ENCODE results near the gene PMM1.
"Not testable (repeated sequence)": the region's sequence is repeated elsewhere in the genome, so short reads cannot be mapped to it uniquely, and the experiment has no call there.

The PMM1 gene

GRCh38 chr22:41563051-41563711 lies 26.5 kb downstream of the PMM1 start:
- peak; percentile 88 for DNase-seq (ENCODE audit: low spot score)

- DNase-seq (ENCODE audit: low spot score), result no peak
Observed at GRCh38 chr22:41562461-41562860, 27.2 kb downstream of the PMM1 start.

- DNase-seq (ENCODE audit: low spot score), result no peak
Observed at GRCh38 chr22:41561788-41562187, 27.9 kb downstream of the PMM1 start.

GRCh38 chr22:41561335-41561734 lies 28.3 kb downstream of the PMM1 start:
- no peak for DNase-seq (ENCODE audit: low spot score)

- DNase-seq (ENCODE audit: low spot score), result no peak
Observed at GRCh38 chr22:41560095-41560471, 29.6 kb downstream of the PMM1 start.

GRCh38 chr22:41558241-41558630 lies 31.4 kb downstream of the PMM1 start:
- DNase-seq (ENCODE audit: low spot score), result not testable (repeated sequence)

- peak; percentile 94 for DNase-seq (ENCODE audit: low spot score)
Observed at GRCh38 chr22:41557401-41558240, 32.0 kb downstream of the PMM1 start.

- DNase-seq (ENCODE audit: low spot score), result no peak
Observed at GRCh38 chr22:41556561-41556960, 33.1 kb downstream of the PMM1 start.

GRCh38 chr22:41555325-41555982 lies 34.2 kb downstream of the PMM1 start:
- no peak for DNase-seq (ENCODE audit: low spot score)

- DNase-seq (ENCODE audit: low spot score), result no peak
Observed at GRCh38 chr22:41551877-41552582, 37.6 kb downstream of the PMM1 start.

GRCh38 chr22:41550952-41551491 lies 38.6 kb downstream of the PMM1 start:
- no peak for DNase-seq (ENCODE audit: low spot score)

GRCh38 chr22:41548830-41549211 lies 40.8 kb downstream of the PMM1 start:
- DNase-seq (ENCODE audit: low spot score), result no peak

- DNase-seq (ENCODE audit: low spot score), result no peak
Observed at GRCh38 chr22:41544671-41545476, 44.8 kb downstream of the PMM1 start.

- DNase-seq (ENCODE audit: low spot score), result peak; percentile 99
Observed at GRCh38 chr22:41543854-41544670, 45.6 kb downstream of the PMM1 start, which contains the start of gene POLR3H. Gene POLR3H (minus strand): TSS chr22:41544470. CDS start chr22:41544101, 369 bp downstream.

- no peak for DNase-seq (ENCODE audit: low spot score)
Observed at GRCh38 chr22:41542224-41542623, 47.4 kb downstream of the PMM1 start.

GRCh38 chr22:41541484-41541883 lies 48.2 kb downstream of the PMM1 start:
- no peak for DNase-seq (ENCODE audit: low spot score)

GRCh38 chr22:41540365-41540764 lies 49.3 kb downstream of the PMM1 start:
- DNase-seq (ENCODE audit: low spot score), result no peak

GRCh38 chr22:41540006-41540315 lies 49.7 kb downstream of the PMM1 start:
- no peak for DNase-seq (ENCODE audit: low spot score)

- no peak for DNase-seq (ENCODE audit: low spot score)
Observed at GRCh38 chr22:41539146-41540005, 50.3 kb downstream of the PMM1 start.
